Neural progenitor cell (in vitro differentiated cells): ENCODE measurements around the gene TTC39A. TPM values are rescaled to one million over a fixed set of nuclear protein-coding genes. Genes with fewer than 3 reads are reported as not detected.
A peak's percentile ranks its signal among the peaks of the same experiment; 100 is the strongest.

Experiments
- DNase-seq: peaks from one replicate; pipeline ENCODE4 v3.0.0-alpha.2; 2016; ENCODE audit warnings: low spot score
- H2AFZ ChIP-seq: fragments of 200-600 bp; sonication (generic); replicated peaks from 2 replicates; pipeline ENCODE4 v1.6.1; 2016; ENCODE audit warnings: antibody characterized with exemption
- H3F3A ChIP-seq: fragments of 200-600 bp; sonication (generic); 2 replicates; pipeline ENCODE4 v1.6.1; 2016; ENCODE audit warnings: antibody characterized with exemption, low read depth
- H3K27ac ChIP-seq: fragments of 200-600 bp; sonication (generic); 2 replicates; pipeline ENCODE4 v1.5.1; 2016; ENCODE audit warnings: mild to moderate bottlenecking
- H3K27me3 ChIP-seq: fragments of 200-600 bp; sonication (generic); 2 replicates; pipeline ENCODE4 v1.6.1; 2016; ENCODE audit warnings: mild to moderate bottlenecking, moderate library complexity
- H3K36me3 ChIP-seq: fragments of 200-600 bp; sonication (generic); 2 replicates; pipeline ENCODE4 v1.5.1; 2016
- H3K4me1 ChIP-seq: fragments of 200-600 bp; sonication (generic); 2 replicates; pipeline ENCODE4 v1.6.1; 2016; ENCODE audit warnings: mixed run types
- H3K4me2 ChIP-seq: fragments of 200-600 bp; sonication (generic); 2 replicates; pipeline ENCODE4 v1.6.1; 2016
- H3K4me3 ChIP-seq: fragments of 200-600 bp; sonication (generic); 2 replicates; pipeline ENCODE4 v1.5.1; 2016
- H3K79me2 ChIP-seq: fragments of 200-600 bp; sonication (generic); 2 replicates; pipeline ENCODE4 v1.6.1; 2016; ENCODE audit warnings: low read depth
- H3K9ac ChIP-seq: fragments of 200-600 bp; sonication (generic); 2 replicates; pipeline ENCODE4 v1.6.1; 2016
- H3K9me3 ChIP-seq: fragments of 200-600 bp; sonication (generic); 2 replicates; pipeline ENCODE4 v1.5.1; 2016; ENCODE audit warnings: low read depth
- H4K20me1 ChIP-seq: fragments of 200-600 bp; sonication (generic); 2 replicates; pipeline ENCODE4 v1.6.1; 2016; ENCODE audit warnings: low read depth
- H3K27ac Mint-ChIP-seq: 3 replicates; pipeline ENCODE4 v1.8.0; 2021; ENCODE audit warnings: mixed read lengths
- H3K27me3 Mint-ChIP-seq: 2 replicates; pipeline ENCODE4 v1.8.0; 2022; ENCODE audit warnings: low read depth, mild to moderate bottlenecking, inconsistent platforms, moderate library complexity, mixed read lengths; ENCODE audit not compliant: insufficient read depth
- H3K36me3 Mint-ChIP-seq: 3 replicates; pipeline ENCODE4 v1.8.0; 2021; ENCODE audit warnings: mixed read lengths
- H3K4me1 Mint-ChIP-seq: 3 replicates; pipeline ENCODE4 v1.8.0; 2021; ENCODE audit warnings: mixed read lengths
- H3K4me3 Mint-ChIP-seq: 3 replicates; pipeline ENCODE4 v1.8.0; 2021; ENCODE audit warnings: mild to moderate bottlenecking, moderate library complexity, mixed read lengths
- H3K9me3 Mint-ChIP-seq: 3 replicates; pipeline ENCODE4 v1.8.0; 2020; ENCODE audit warnings: mixed read lengths
- EZH2 ChIP-seq: fragments of 200-600 bp; sonication (generic); IDR thresholded peaks from 2 replicates; pipeline ENCODE4 v1.6.1; 2017; ENCODE audit warnings: antibody characterized with exemption, mild to moderate bottlenecking, moderate library complexity
- EZH2phosphoT487 ChIP-seq: fragments of 200-600 bp; sonication (generic); IDR thresholded peaks from 2 replicates; pipeline ENCODE4 v1.6.1; 2017; ENCODE audit warnings: antibody characterized with exemption
- total RNA-seq: library from RNA; depleted of rRNA; stranded (reverse); fragments of >200 nt; gene quantifications from 2 replicates; pipeline ENCODE4 v1.2.3, GENCODE V29; 2015; ENCODE audit warnings: low replicate concordance
- TF ChIP-seq, protein P1 (sequence below): fragments of 200-600 bp; sonication (generic); IDR thresholded peaks from 2 replicates; pipeline ENCODE4 v1.5.1; 2017; ENCODE audit warnings: antibody characterized with exemption, mild to moderate bottlenecking

The TTC39A gene
- total RNA-seq, 1 donor from 2014 or later = 0.94 TPM

GRCh38 chr1:51336004-51336403 lies 5.6 kb upstream of the TTC39A start:
- DNase-seq = no peak
- no peak overlapping the region for H3K27ac Mint-ChIP-seq
- no peaks in the 10 kb centered on the region for H3K4me1 ChIP-seq
- H3K27ac ChIP-seq = no peak overlapping the region
- peaks cover 9% of the 10 kb centered on the region for H3K4me1 Mint-ChIP-seq
- H3K4me3 ChIP-seq = no peak overlapping the region
- no peaks in the 10 kb centered on the region for H3K36me3 ChIP-seq
- H3K4me3 Mint-ChIP-seq = no peak overlapping the region
- H2AFZ ChIP-seq = no peak overlapping the region
- H3K27me3 Mint-ChIP-seq = peaks cover 14% of the 10 kb centered on the region
- H3K79me2 ChIP-seq = no peaks in the 10 kb centered on the region
- H3K36me3 Mint-ChIP-seq = no peaks in the 10 kb centered on the region
- peaks cover 7% of the 10 kb centered on the region for H3K27me3 ChIP-seq
- H3K9me3 ChIP-seq = no peaks in the 10 kb centered on the region
- H3K4me2 ChIP-seq = no peak overlapping the region
- no peaks in the 10 kb centered on the region for H3K9me3 Mint-ChIP-seq
- no peaks in the 10 kb centered on the region for H4K20me1 ChIP-seq
- TF ChIP-seq EZH2phosphoT487 (no peak), EZH2 (no peak)
- TF ChIP-seq, protein P1, sequence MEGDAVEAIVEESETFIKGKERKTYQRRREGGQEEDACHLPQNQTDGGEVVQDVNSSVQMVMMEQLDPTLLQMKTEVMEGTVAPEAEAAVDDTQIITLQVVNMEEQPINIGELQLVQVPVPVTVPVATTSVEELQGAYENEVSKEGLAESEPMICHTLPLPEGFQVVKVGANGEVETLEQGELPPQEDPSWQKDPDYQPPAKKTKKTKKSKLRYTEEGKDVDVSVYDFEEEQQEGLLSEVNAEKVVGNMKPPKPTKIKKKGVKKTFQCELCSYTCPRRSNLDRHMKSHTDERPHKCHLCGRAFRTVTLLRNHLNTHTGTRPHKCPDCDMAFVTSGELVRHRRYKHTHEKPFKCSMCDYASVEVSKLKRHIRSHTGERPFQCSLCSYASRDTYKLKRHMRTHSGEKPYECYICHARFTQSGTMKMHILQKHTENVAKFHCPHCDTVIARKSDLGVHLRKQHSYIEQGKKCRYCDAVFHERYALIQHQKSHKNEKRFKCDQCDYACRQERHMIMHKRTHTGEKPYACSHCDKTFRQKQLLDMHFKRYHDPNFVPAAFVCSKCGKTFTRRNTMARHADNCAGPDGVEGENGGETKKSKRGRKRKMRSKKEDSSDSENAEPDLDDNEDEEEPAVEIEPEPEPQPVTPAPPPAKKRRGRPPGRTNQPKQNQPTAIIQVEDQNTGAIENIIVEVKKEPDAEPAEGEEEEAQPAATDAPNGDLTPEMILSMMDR = no peak
- no peaks in the 10 kb centered on the region for H3F3A ChIP-seq
- no peak overlapping the region for H3K9ac ChIP-seq

DNA sequence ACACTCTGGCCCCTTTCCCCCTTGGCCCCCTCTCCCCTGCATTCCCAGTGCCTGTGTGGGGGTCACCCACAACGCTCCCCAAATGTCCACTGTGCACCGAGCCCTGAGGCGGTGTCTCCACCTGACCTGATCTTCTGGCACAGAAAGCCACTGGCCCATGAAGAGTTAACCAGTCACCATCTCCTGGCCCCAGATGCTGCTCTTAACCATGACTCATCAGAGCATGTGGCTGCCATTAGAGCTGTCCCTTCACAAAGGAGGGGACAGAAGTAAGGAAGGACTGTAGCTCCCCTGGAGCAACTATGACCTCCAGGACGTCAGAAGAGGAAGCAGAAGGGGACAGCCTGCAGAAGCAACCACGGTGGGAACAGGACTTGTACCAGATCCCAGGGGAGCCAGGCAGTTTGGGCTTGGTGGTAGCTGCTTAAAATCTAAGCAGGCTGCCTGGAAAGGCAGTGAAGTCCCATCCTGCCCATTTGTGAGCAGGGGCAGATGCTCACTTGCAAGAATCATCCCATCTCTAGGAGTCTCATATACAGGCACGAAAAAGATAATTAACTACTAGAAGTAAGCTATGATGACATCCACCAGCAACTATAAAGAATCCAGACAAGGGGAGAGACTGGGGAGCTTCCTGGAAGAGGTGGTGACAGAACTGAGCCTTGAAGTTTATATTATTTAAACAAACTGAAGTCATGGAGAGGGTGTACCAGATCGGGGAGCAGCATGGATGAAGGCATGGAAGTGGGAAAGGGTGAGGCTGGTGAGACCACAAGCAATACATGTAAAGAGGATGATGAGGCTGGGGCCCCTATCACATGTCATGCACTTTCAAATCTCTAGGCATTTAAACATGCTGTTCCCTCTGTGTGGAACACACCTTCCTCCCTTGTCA lies 1.1 kb upstream of the TTC39A start:
- H3K27ac ChIP-seq = no peak overlapping the region
- TF ChIP-seq EZH2 (no peak), EZH2phosphoT487 (no peak)
- TF ChIP-seq, protein P1 = no peak
- no peak overlapping the region for H2AFZ ChIP-seq
- no peaks in the 10 kb centered on the region for H3K9me3 ChIP-seq
- Mint-ChIP-seq H3K36me3 (no peaks in the 10 kb centered on the region), H3K27ac (peak overlapping the region; percentile 81), H3K4me1 (peaks cover 16% of the 10 kb centered on the region), H3K27me3 (peaks cover 25% of the 10 kb centered on the region), H3K9me3 (no peaks in the 10 kb centered on the region), H3K4me3 (peak overlapping the region; percentile 87)
- H4K20me1 ChIP-seq = no peaks in the 10 kb centered on the region
- H3F3A ChIP-seq = peaks cover 3% of the 10 kb centered on the region
- peak overlapping the region; percentile 99 for H3K4me2 ChIP-seq
- no peaks in the 10 kb centered on the region for H3K79me2 ChIP-seq
- H3K9ac ChIP-seq = no peak overlapping the region
- H3K4me3 ChIP-seq = no peak overlapping the region
- DNase-seq = no peak
- peaks cover 3% of the 10 kb centered on the region for H3K4me1 ChIP-seq
- H3K36me3 ChIP-seq = no peaks in the 10 kb centered on the region
- H3K27me3 ChIP-seq = peaks cover 28% of the 10 kb centered on the region

- H3K9me3 ChIP-seq = no peaks in the 10 kb centered on the region
- TF ChIP-seq, protein P1 = no peak
- peak; percentile 35 for TF ChIP-seq EZH2
- H3K4me2 ChIP-seq = peak overlapping the region; percentile 72
- peak overlapping the region; percentile 37 for H3K4me3 ChIP-seq
- H3K9ac ChIP-seq = no peak overlapping the region
- no peak overlapping the region for H2AFZ ChIP-seq
- Mint-ChIP-seq H3K4me1 (peaks cover 16% of the 10 kb centered on the region), H3K4me3 (peak overlapping the region; percentile 78), H3K27ac (no peak overlapping the region), H3K27me3 (peaks cover 24% of the 10 kb centered on the region), H3K36me3 (no peaks in the 10 kb centered on the region), H3K9me3 (no peaks in the 10 kb centered on the region)
- H3K36me3 ChIP-seq = no peaks in the 10 kb centered on the region
- no peak overlapping the region for H3K27ac ChIP-seq
- no peaks in the 10 kb centered on the region for H4K20me1 ChIP-seq
- H3F3A ChIP-seq = peaks cover 3% of the 10 kb centered on the region
- H3K27me3 ChIP-seq = peaks cover 28% of the 10 kb centered on the region
- H3K4me1 ChIP-seq = peaks cover 3% of the 10 kb centered on the region
- H3K79me2 ChIP-seq = no peaks in the 10 kb centered on the region
- DNase-seq = no peak
These were observed 678 bp downstream of the TTC39A start for GRCh38 chr1:51329443-51330325.
